SJCRH30 (cell line): ENCODE data around the gene TOPAZ1. TPM values are rescaled to one million over a fixed set of nuclear protein-coding genes. Genes with fewer than 3 reads are reported as not detected.

ENCODE experiments used
- DNase-seq, 2 experiments: peaks; one replicate each; pipeline ENCODE4 v3.0.0-alpha.2; 2015 to 2020
- H3K27ac ChIP-seq: fragments of 250-450 bp; sonication (Bioruptor Pico); 2 replicates; pipeline ENCODE4 v1.5.1; 2020; ENCODE audit warnings: mild to moderate bottlenecking, moderate library complexity
- H3K27me3 ChIP-seq: fragments of 250-450 bp; sonication (Bioruptor Pico); 2 replicates; pipeline ENCODE4 v1.5.1; 2020; ENCODE audit warnings: mild to moderate bottlenecking, moderate library complexity
- H3K36me3 ChIP-seq: fragments of 250-450 bp; sonication (Bioruptor Pico); 2 replicates; pipeline ENCODE4 v1.5.1; 2020; ENCODE audit warnings: mild to moderate bottlenecking, moderate library complexity
- H3K4me1 ChIP-seq: fragments of 250-450 bp; sonication (Bioruptor Pico); 2 replicates; pipeline ENCODE4 v1.5.1; 2020; ENCODE audit warnings: mild to moderate bottlenecking, moderate library complexity
- H3K4me3 ChIP-seq: fragments of 250-450 bp; sonication (Bioruptor Pico); 2 replicates; pipeline ENCODE4 v1.5.1; 2020; ENCODE audit warnings: mild to moderate bottlenecking, moderate library complexity
- H3K9me3 ChIP-seq: fragments of 250-450 bp; sonication (Bioruptor Pico); replicated peaks from 2 replicates; pipeline ENCODE4 v1.5.1; 2020; ENCODE audit warnings: mild to moderate bottlenecking, moderate library complexity
- total RNA-seq: library from RNA; depleted of rRNA; stranded (reverse); fragments of >200 nt; shearing (Covaris generic); gene quantifications from 2 replicates; pipeline ENCODE4 v1.2.3, GENCODE V29; 2014; rRNA removed

TOPAZ1 gene
- total RNA-seq, result 0.10 and 0.12 TPM in 2 replicates

- no peaks in the 10 kb centered on the region for H3K27me3 ChIP-seq
- no peak within 1 kb of the TSS for H3K4me3 ChIP-seq
- H3K36me3 ChIP-seq, result no peaks in the 10 kb centered on the region
- no peaks in the 10 kb centered on the region for H3K4me1 ChIP-seq
- H3K27ac ChIP-seq, result no peak within 1 kb of the TSS
- no peak for DNase-seq
- no peaks in the 10 kb centered on the region for H3K9me3 ChIP-seq
These were observed at the start of gene TOPAZ1 for GRCh38 chr3:44241706-44242105. Gene TOPAZ1, plus strand, starts transcription at chr3:44241886. Its CDS starts 168 bp downstream, at chr3:44242054.

- H3K9me3 ChIP-seq, result no peaks in the 10 kb centered on the region
- DNase-seq, result peak; percentile 34 to 73
- no peak overlapping the region for H3K27ac ChIP-seq
These were observed 43.1 kb upstream of the TOPAZ1 start for GRCh38 chr3:44198284-44199269.

GRCh38 chr3:44206261-44206660, 35.4 kb upstream of the TOPAZ1 start:
- H3K36me3 ChIP-seq, result no peaks in the 10 kb centered on the region
- no peaks in the 10 kb centered on the region for H3K27me3 ChIP-seq
- no peaks in the 10 kb centered on the region for H3K9me3 ChIP-seq

More at GRCh38 chr3:44198284-44199269, 43.1 kb upstream of the TOPAZ1 start:
- Histone ChIP-seq H3K4me1 (no peaks in the 10 kb centered on the region), H3K4me3 (no peak overlapping the region), H3K27me3 (no peaks in the 10 kb centered on the region), H3K36me3 (no peaks in the 10 kb centered on the region)

GRCh38 chr3:44206862-44207652, 34.6 kb upstream of the TOPAZ1 start:
- DNase-seq, result peak in 1 of 2 experiments; percentile 4
- no peaks in the 10 kb centered on the region for H3K36me3 ChIP-seq
- H3K27ac ChIP-seq, result no peak overlapping the region
- no peak overlapping the region for H3K4me3 ChIP-seq
- no peaks in the 10 kb centered on the region for H3K4me1 ChIP-seq
- no peaks in the 10 kb centered on the region for H3K27me3 ChIP-seq
- H3K9me3 ChIP-seq, result no peaks in the 10 kb centered on the region

More at GRCh38 chr3:44206261-44206660, 35.4 kb upstream of the TOPAZ1 start:
- no peak overlapping the region for H3K27ac ChIP-seq
- H3K4me3 ChIP-seq, result no peak overlapping the region
- no peaks in the 10 kb centered on the region for H3K4me1 ChIP-seq
- no peak for DNase-seq

GRCh38 chr3:44208086-44208485, 33.6 kb upstream of the TOPAZ1 start:
- Histone ChIP-seq H3K27me3 (no peaks in the 10 kb centered on the region), H3K36me3 (no peaks in the 10 kb centered on the region), H3K9me3 (no peaks in the 10 kb centered on the region), H3K27ac (no peak overlapping the region), H3K4me3 (no peak overlapping the region), H3K4me1 (no peaks in the 10 kb centered on the region)
- DNase-seq, result peak in 1 of 2 experiments; percentile 5

GRCh38 chr3:44208568-44208967, 33.1 kb upstream of the TOPAZ1 start:
- Histone ChIP-seq H3K27me3 (no peaks in the 10 kb centered on the region), H3K9me3 (no peaks in the 10 kb centered on the region), H3K27ac (no peak overlapping the region), H3K4me1 (no peaks in the 10 kb centered on the region), H3K36me3 (no peaks in the 10 kb centered on the region), H3K4me3 (no peak overlapping the region)
- DNase-seq, result no peak

- H3K27me3 ChIP-seq, result no peaks in the 10 kb centered on the region
- H3K4me1 ChIP-seq, result no peaks in the 10 kb centered on the region
- H3K9me3 ChIP-seq, result no peaks in the 10 kb centered on the region
- no peak overlapping the region for H3K27ac ChIP-seq
- H3K36me3 ChIP-seq, result no peaks in the 10 kb centered on the region
- no peak overlapping the region for H3K4me3 ChIP-seq
- DNase-seq, result no peak
These were observed 30.7 kb upstream of the TOPAZ1 start for GRCh38 chr3:44210967-44211366.

GRCh38 chr3:44222337-44222736, 19.3 kb upstream of the TOPAZ1 start:
- no peak overlapping the region for H3K27ac ChIP-seq
- DNase-seq, result no peak
- H3K36me3 ChIP-seq, result no peaks in the 10 kb centered on the region
- no peaks in the 10 kb centered on the region for H3K9me3 ChIP-seq
- H3K27me3 ChIP-seq, result no peaks in the 10 kb centered on the region
- no peaks in the 10 kb centered on the region for H3K4me1 ChIP-seq
- H3K4me3 ChIP-seq, result no peak overlapping the region

GRCh38 chr3:44223299-44223698, 18.4 kb upstream of the TOPAZ1 start:
- Histone ChIP-seq H3K27me3 (no peaks in the 10 kb centered on the region), H3K4me3 (no peak overlapping the region), H3K36me3 (no peaks in the 10 kb centered on the region), H3K4me1 (no peaks in the 10 kb centered on the region), H3K27ac (no peak overlapping the region), H3K9me3 (no peaks in the 10 kb centered on the region)
- DNase-seq, result no peak

- Histone ChIP-seq H3K27ac (no peak overlapping the region), H3K36me3 (no peaks in the 10 kb centered on the region), H3K4me3 (no peak overlapping the region), H3K4me1 (no peaks in the 10 kb centered on the region), H3K9me3 (no peaks in the 10 kb centered on the region), H3K27me3 (no peaks in the 10 kb centered on the region)
- no peak for DNase-seq
These were observed 17.6 kb upstream of the TOPAZ1 start for GRCh38 chr3:44224131-44224530.

- no peak overlapping the region for H3K27ac ChIP-seq
- no peak for DNase-seq
- H3K27me3 ChIP-seq, result no peaks in the 10 kb centered on the region
- H3K9me3 ChIP-seq, result no peaks in the 10 kb centered on the region
- H3K36me3 ChIP-seq, result no peaks in the 10 kb centered on the region
- H3K4me1 ChIP-seq, result no peaks in the 10 kb centered on the region
- H3K4me3 ChIP-seq, result no peak overlapping the region
These were observed 15.1 kb upstream of the TOPAZ1 start for GRCh38 chr3:44226573-44226972.

GRCh38 chr3:44227632-44228031, 14.1 kb upstream of the TOPAZ1 start:
- no peak overlapping the region for H3K4me3 ChIP-seq
- no peak overlapping the region for H3K27ac ChIP-seq
- H3K4me1 ChIP-seq, result no peaks in the 10 kb centered on the region
- H3K36me3 ChIP-seq, result no peaks in the 10 kb centered on the region
- no peak for DNase-seq
- no peaks in the 10 kb centered on the region for H3K9me3 ChIP-seq
- no peaks in the 10 kb centered on the region for H3K27me3 ChIP-seq

GRCh38 chr3:44228900-44229299, 12.8 kb upstream of the TOPAZ1 start:
- no peak for DNase-seq
- no peak overlapping the region for H3K27ac ChIP-seq
- H3K4me1 ChIP-seq, result no peaks in the 10 kb centered on the region
- no peaks in the 10 kb centered on the region for H3K9me3 ChIP-seq
- no peak overlapping the region for H3K4me3 ChIP-seq
- no peaks in the 10 kb centered on the region for H3K27me3 ChIP-seq
- H3K36me3 ChIP-seq, result no peaks in the 10 kb centered on the region

GRCh38 chr3:44232407-44232806, 9.3 kb upstream of the TOPAZ1 start:
- Histone ChIP-seq H3K4me1 (no peaks in the 10 kb centered on the region), H3K27ac (no peak overlapping the region), H3K36me3 (no peaks in the 10 kb centered on the region), H3K4me3 (no peak overlapping the region), H3K9me3 (no peaks in the 10 kb centered on the region), H3K27me3 (no peaks in the 10 kb centered on the region)
- no peak for DNase-seq

- Histone ChIP-seq H3K36me3 (no peaks in the 10 kb centered on the region), H3K4me1 (no peaks in the 10 kb centered on the region), H3K9me3 (no peaks in the 10 kb centered on the region), H3K4me3 (no peak overlapping the region), H3K27ac (no peak overlapping the region), H3K27me3 (no peaks in the 10 kb centered on the region)
- no peak for DNase-seq
These were observed 6.9 kb upstream of the TOPAZ1 start for GRCh38 chr3:44234648-44235268.
